HEK293 (cell line): ENCODE results near the gene KIF22.

Source experiments
- CTCF ChIA-PET: fragments of 350-600 bp; formaldehyde crosslinking; extraction: SDS; loops from one replicate; lab custom pipeline; 2021; ENCODE audit warnings: antibody characterized with exemption; lab: Yijun Ruan, JAX
- POLR2A ChIA-PET: fragments of 300-600 bp; formaldehyde crosslinking; extraction: SDS; loops from one replicate; lab custom pipeline; 2020; ENCODE audit warnings: antibody characterized with exemption, inconsistent platforms; lab: Yijun Ruan, JAX
- H3K27ac ChIP-seq: fragments of 200-500 bp; sonication (Bioruptor generic); 2 replicates; pipeline ENCODE4 v1.5.1; 2014; ENCODE audit warnings: low read depth, low read length, control low read depth, inconsistent platforms; ENCODE audit errors: extremely low read depth
- H3K36me3 ChIP-seq, 2 experiments: fragments of 200-500 bp in 1 of 2; sonication (Bioruptor generic) in 1 of 2; 1 replicate in 1 of 2; 2 replicates in 1 of 2; pipeline ENCODE4 v1.5.1; 2014 to 2017; ENCODE audit warnings: inconsistent platforms in 2 of 2, low read length in 2 of 2; ENCODE audit not compliant: control insufficient read depth in 2 of 2, insufficient read depth in 1 of 2
- H3K4me1 ChIP-seq: fragments of 200-500 bp; sonication (Bioruptor generic); 2 replicates; pipeline ENCODE4 v1.5.1; 2014; ENCODE audit warnings: mild to moderate bottlenecking, low read length, inconsistent platforms; ENCODE audit not compliant: control insufficient read depth, insufficient read depth
- H3K4me3 ChIP-seq: 2 replicates; pipeline ENCODE4 v1.5.1; 2011; ENCODE audit warnings: low read depth, mild to moderate bottlenecking, control low read depth, low read length, moderate library complexity
- H3K9me3 ChIP-seq: fragments of 200-500 bp; sonication (Bioruptor generic); 2 replicates; pipeline ENCODE4 v1.5.1; 2014; ENCODE audit warnings: low read depth, low read length, inconsistent platforms; ENCODE audit not compliant: control insufficient read depth, insufficient read depth
- KLF1 ChIP-seq: fragments of 450-650 bp; formaldehyde crosslinking; IDR thresholded peaks from 2 replicates; pipeline ENCODE4 v1.5.1; 2016; ENCODE audit warnings: missing biosample characterization, missing genetic modification characterization
- PRDM10 ChIP-seq: fragments of 450-650 bp; formaldehyde crosslinking; IDR thresholded peaks from 2 replicates; pipeline ENCODE4 v1.5.1; 2016; ENCODE audit warnings: missing biosample characterization, missing genetic modification characterization
- PRDM2 ChIP-seq: fragments of 450-650 bp; formaldehyde crosslinking; IDR thresholded peaks from 2 replicates; pipeline ENCODE4 v1.5.1; 2016; ENCODE audit warnings: missing biosample characterization, missing genetic modification characterization, borderline replicate concordance
- SCRT1 ChIP-seq: fragments of 450-650 bp; formaldehyde crosslinking; IDR thresholded peaks from 2 replicates; pipeline ENCODE4 v1.5.1; 2016; ENCODE audit warnings: missing biosample characterization, missing genetic modification characterization, borderline replicate concordance
- SCRT2 ChIP-seq: fragments of 450-650 bp; formaldehyde crosslinking; IDR thresholded peaks from 2 replicates; pipeline ENCODE4 v1.5.1; 2016; ENCODE audit warnings: missing biosample characterization, missing genetic modification characterization
- ZBTB20 ChIP-seq: fragments of 450-650 bp; formaldehyde crosslinking; IDR thresholded peaks from 2 replicates; pipeline ENCODE4 v1.5.1; 2016; ENCODE audit warnings: missing biosample characterization, missing genetic modification characterization
- ZNF184 ChIP-seq: fragments of 450-650 bp; IDR thresholded peaks from 2 replicates; pipeline ENCODE4 v1.5.1; 2018; ENCODE audit warnings: missing biosample characterization, mild to moderate bottlenecking, missing genetic modification characterization
- ZNF202 ChIP-seq: fragments of 450-650 bp; formaldehyde crosslinking; IDR thresholded peaks from 2 replicates; pipeline ENCODE4 v1.5.1; 2016; ENCODE audit warnings: missing biosample characterization, missing genetic modification characterization, borderline replicate concordance
- ZNF324 ChIP-seq: fragments of 450-650 bp; formaldehyde crosslinking; IDR thresholded peaks from 2 replicates; pipeline ENCODE4 v1.5.1; 2016; ENCODE audit warnings: missing biosample characterization, missing genetic modification characterization
- ZNF341 ChIP-seq: fragments of 450-650 bp; formaldehyde crosslinking; IDR thresholded peaks from 2 replicates; pipeline ENCODE4; 2016; ENCODE audit warnings: low read depth, missing biosample characterization, missing genetic modification characterization
- ZNF394 ChIP-seq: fragments of 450-650 bp; formaldehyde crosslinking; IDR thresholded peaks from 2 replicates; pipeline ENCODE4 v1.5.1; 2016; ENCODE audit warnings: missing biosample characterization, missing genetic modification characterization, mild to moderate bottlenecking, moderate library complexity, borderline replicate concordance
- ZNF501 ChIP-seq: fragments of 450-650 bp; formaldehyde crosslinking; IDR thresholded peaks from 2 replicates; pipeline ENCODE4 v1.5.1; 2016; ENCODE audit warnings: missing biosample characterization, missing genetic modification characterization
- ZNF660 ChIP-seq: fragments of 450-650 bp; IDR thresholded peaks from 2 replicates; pipeline ENCODE4 v1.5.1; 2018; ENCODE audit warnings: missing biosample characterization, mild to moderate bottlenecking, missing genetic modification characterization
- ZNF664 ChIP-seq: fragments of 450-650 bp; formaldehyde crosslinking; IDR thresholded peaks from 2 replicates; pipeline ENCODE4 v1.5.1; 2016; ENCODE audit warnings: missing biosample characterization, missing genetic modification characterization
- ZNF670 ChIP-seq: fragments of 450-650 bp; formaldehyde crosslinking; IDR thresholded peaks from 2 replicates; pipeline ENCODE4 v1.5.1; 2016; ENCODE audit warnings: missing biosample characterization, missing genetic modification characterization, low read depth

The KIF22 gene

DNA sequence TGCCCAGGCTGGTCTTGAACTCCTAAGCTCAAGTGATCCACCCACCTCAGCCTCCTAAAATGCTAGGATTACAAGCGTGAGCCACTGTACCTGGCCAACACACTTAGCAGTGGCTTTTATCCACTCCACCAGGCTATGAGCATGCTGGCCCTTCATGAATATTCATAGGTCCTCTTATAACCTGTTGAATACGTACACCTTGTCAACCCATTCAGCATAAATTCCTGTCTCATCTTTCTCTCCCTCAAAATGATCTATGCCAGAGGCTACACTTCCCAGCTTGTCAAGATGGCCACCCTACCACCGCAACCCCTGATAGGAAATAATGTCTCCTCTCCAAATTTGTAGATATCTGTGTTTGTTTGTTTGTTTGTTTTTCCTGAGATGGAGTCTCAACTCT, 23.5 kb upstream of the KIF22 start:
- Histone ChIP-seq H3K4me3 (no peak overlapping the region), H3K9me3 (no peaks in the 10 kb centered on the region), H3K36me3 (no peaks in the 10 kb centered on the region), H3K27ac (no peak overlapping the region), H3K4me1 (no peaks in the 10 kb centered on the region)
- CTCF ChIA-PET = no interaction called here
- POLR2A ChIA-PET = no interaction called here
- TF ChIP-seq ZNF202 (tag by site-specific recombination) (no peak), SCRT2 (tag by site-specific recombination) (peak; percentile 87), ZNF341 (no peak), SCRT1 (tag by site-specific recombination) (peak; percentile 81; the same call in 1 of the 2 replicates), ZBTB20 (tag by site-specific recombination) (no peak), PRDM2 (no peak), PRDM10 (tag by site-specific recombination) (no peak), ZNF660 (tag by site-specific recombination) (no peak)

DNA sequence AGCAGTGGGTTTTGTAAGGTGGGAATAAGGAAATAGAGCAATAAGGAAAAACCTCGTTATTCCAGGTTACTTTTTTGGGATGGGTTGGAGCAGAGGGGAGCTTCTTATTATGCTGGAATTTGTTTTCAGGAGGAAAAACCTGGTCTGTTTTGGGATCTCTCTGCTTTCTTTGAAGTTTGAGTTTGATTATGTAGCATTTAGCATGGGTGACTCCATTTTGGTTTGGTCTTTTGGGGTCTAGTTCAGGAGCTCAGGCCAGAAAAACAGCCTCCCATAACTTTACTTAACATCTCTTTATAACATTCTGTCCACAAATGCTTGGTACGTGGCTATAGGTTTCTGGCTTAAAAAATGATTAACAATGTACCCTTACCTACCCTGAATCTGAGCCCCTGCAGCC, 21.0 kb upstream of the KIF22 start:
- no peaks in the 10 kb centered on the region for H3K9me3 ChIP-seq
- H3K27ac ChIP-seq = no peak overlapping the region
- TF ChIP-seq ZNF670 (tag by site-specific recombination) (no peak), ZNF501 (tag by site-specific recombination) (no peak), KLF1 (tag by site-specific recombination) (no peak), ZNF184 (tag by site-specific recombination) (no peak), ZNF664 (tag by site-specific recombination) (no peak), ZNF324 (tag by site-specific recombination) (no peak), ZNF394 (no peak)
- ChIA-PET CTCF (interaction anchor here (0.6 kb wide), 1 partner anchor 63 kb away, joined by 4 read pairs; no protein-coding TSS in a partner anchor), POLR2A (interaction anchor here (1.2 kb wide), 1 partner anchor 37 kb away, joined by 3 read pairs; the partner anchor contains the start of gene MAZ)
- H3K4me3 ChIP-seq = no peak overlapping the region
- H3K4me1 ChIP-seq = no peaks in the 10 kb centered on the region
- no peaks in the 10 kb centered on the region for H3K36me3 ChIP-seq
